Measurements from ENCODE around the gene RIOX2. TPM values are rescaled to one million over a fixed set of nuclear protein-coding genes. Genes with fewer than 3 reads are reported as not detected.

Gene RIOX2
- total and polyA plus RNA-seq, 2 of the 8 experiments (the other 6 are each of a cell fraction or from before 2014, with no cell fraction given): 3.8 to 16.4 TPM

DNA sequence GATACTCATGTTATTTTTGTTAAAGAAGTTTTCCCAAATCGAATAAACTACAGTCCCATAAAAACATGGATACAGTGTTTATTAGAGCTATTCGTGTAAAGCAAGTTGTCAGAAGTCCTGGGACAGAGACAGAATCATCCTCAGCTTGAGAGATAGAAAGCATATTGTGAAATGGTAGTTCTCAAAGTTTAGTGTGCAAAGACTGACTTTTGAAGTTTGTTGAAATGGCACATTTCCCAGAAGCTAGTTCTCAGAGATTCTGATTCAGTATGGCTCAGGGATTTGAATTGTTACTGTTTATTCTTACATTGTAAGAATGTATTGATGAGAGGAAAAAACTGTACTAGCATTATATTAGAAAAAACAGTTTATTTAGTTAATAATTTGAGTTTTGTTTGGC, 40.7 kb upstream of the RIOX2 start:
- Histone ChIP-seq H4K91ac (replicated peaks; ENCODE audit: insufficient read length, low read length) (no peak overlapping the region), H3K23me2 (ENCODE audit: low read depth, low read length) (no peaks in the 10 kb centered on the region), H2BK12ac (ENCODE audit: low read depth, low read length) (no peak overlapping the region), H4K20me1 (replicated peaks in 1 of 2; ENCODE audit: control insufficient read depth in 1 of 2, insufficient read depth in 2 of 2, low read length in 2 of 2) (no peaks in the 10 kb centered on the region), H3K4me1 (replicated peaks in 1 of 4; ENCODE audit: control insufficient read depth in 3 of 4, insufficient read depth in 4 of 4, low read length in 3 of 4) (no peaks in the 10 kb centered on the region), H2BK20ac (ENCODE audit: low read length) (no peak overlapping the region), H3K23ac (ENCODE audit: insufficient read length) (no peak overlapping the region), H3K18ac (ENCODE audit: extremely low read depth, low read length) (no peak overlapping the region), H3K4ac (replicated peaks; ENCODE audit: insufficient read length, low read depth, low read length) (no peak overlapping the region), H3K36me3 (ENCODE audit: control insufficient read depth in 2 of 4, insufficient read depth in 4 of 4, low read length in 3 of 4) (no peaks in the 10 kb centered on the region), H3K79me1 (ENCODE audit: low read depth, low read length) (no peaks in the 10 kb centered on the region), H2BK15ac (ENCODE audit: low read length) (no peak overlapping the region), H2BK120ac (replicated peaks; ENCODE audit: low read depth, low read length) (no peak overlapping the region), H3K4me3 (ENCODE audit: extremely low read depth in 1 of 4, insufficient read depth in 2 of 4, low read depth in 3 of 4, low read length in 4 of 4) (no peak overlapping the region), H3K27me3 (replicated peaks in 1 of 4; ENCODE audit: control insufficient read depth in 3 of 4, extremely low read depth in 1 of 4, insufficient read depth in 3 of 4, low read length in 3 of 4) (no peaks in the 10 kb centered on the region), H3K56ac (replicated peaks; ENCODE audit: insufficient read length, low read depth, low read length) (no peak overlapping the region), H3K79me2 (ENCODE audit: control insufficient read depth in 1 of 2, insufficient read depth in 2 of 2, low read length in 2 of 2) (no peaks in the 10 kb centered on the region), H2AK5ac (ENCODE audit: low read depth, low read length) (no peak overlapping the region), H3K9ac (replicated peaks in 1 of 4; ENCODE audit: extremely low read depth in 1 of 4, low read depth in 3 of 4, low read length in 3 of 4) (no peak overlapping the region), H2BK5ac (ENCODE audit: low read depth, low read length) (no peak overlapping the region), H3K14ac (ENCODE audit: insufficient read length) (no peak overlapping the region), H3K27ac (ENCODE audit: low read depth, low read length) (no peak overlapping the region), H2AFZ (ENCODE audit: low read length) (no peak overlapping the region), H4K8ac (ENCODE audit: extremely low read depth, insufficient read depth, low read length) (no peak overlapping the region), H3K9me3 (ENCODE audit: insufficient read depth in 2 of 2, low read depth in 1 of 2, low read length in 1 of 2) (no peaks in the 10 kb centered on the region), H3K4me2 (ENCODE audit: insufficient read depth in 1 of 2, low read depth in 2 of 2, low read length in 2 of 2) (no peak overlapping the region), H4K5ac (ENCODE audit: insufficient read length, low read depth, low read length) (no peak overlapping the region)
- no peak for FAIRE-seq
- WGBS, 2 experiments (ENCODE audit: extremely low coverage in 1 of 2, insufficient coverage in 1 of 2, insufficient read length in 1 of 2, insufficient replicate concordance in 2 of 2, low coverage in 1 of 2, low lambda C conversion rate in 2 of 2, missing lambda C conversion rate in 1 of 2): 79% methylated on average over 2 of the region's 2 CpGs; no CpG with 5 or more reads in 1 of the 2 experiments
- POLR2A ChIA-PET (ENCODE audit: partially characterized antibody): no interaction called here
- DNase-seq (ENCODE audit: low read depth in 1 of 2, low spot score in 2 of 2): no peak
- CTCF ChIA-PET (ENCODE audit: partially characterized antibody): interaction anchor here (0.8 to 8.6 kb wide), 6 partner anchors 10 to 1089 kb away, joined by 3 to 85 read pairs (median 4); no protein-coding TSS in a partner anchor
- TF ChIP-seq HDAC2 (IDR thresholded peaks at IDR 0.05; ENCODE audit: borderline replicate concordance in 1 of 2, low read depth in 2 of 2, low read length in 2 of 2) (no peak), FOSL1 (IDR thresholded peaks at IDR 0.05; ENCODE audit: insufficient read depth, low read depth, low read length) (no peak), KDM4A (IDR thresholded peaks at IDR 0.05; ENCODE audit: low read depth, low read length, severe bottlenecking) (no peak), BRCA1 (IDR thresholded peaks at IDR 0.05; ENCODE audit: low read depth, low read length) (no peak)
